Endodermal cell (in vitro differentiated cells): ENCODE results near the gene VOPP1. TPM values are rescaled to one million over a fixed set of nuclear protein-coding genes. Genes with fewer than 3 reads are reported as not detected.

Experiments used
- DNase-seq: peaks from one replicate; pipeline ENCODE4 v3.0.0-alpha.2; 2017
- H3K27ac ChIP-seq: 2 replicates; pipeline ENCODE4 v1.5.1; 2013; ENCODE audit warnings: mild to moderate bottlenecking, low read depth, low read length, moderate library complexity
- H3K27me3 ChIP-seq: 2 replicates; pipeline ENCODE4 v1.6.1; 2013; ENCODE audit warnings: mild to moderate bottlenecking, low read length, moderate library complexity; ENCODE audit not compliant: insufficient read depth, control insufficient read depth, poor library complexity, severe bottlenecking
- H3K36me3 ChIP-seq: 2 replicates; pipeline ENCODE4 v1.7.0; 2013; ENCODE audit warnings: mild to moderate bottlenecking, low read length, moderate library complexity; ENCODE audit not compliant: control insufficient read depth, insufficient read depth
- H3K4me1 ChIP-seq: one replicate; pipeline ENCODE4 v1.7.0; 2013; ENCODE audit warnings: low read length; ENCODE audit not compliant: control insufficient read depth, insufficient read depth
- H3K4me3 ChIP-seq: 2 replicates; pipeline ENCODE4 v1.5.1; 2013; ENCODE audit warnings: mild to moderate bottlenecking, low read length, moderate library complexity
- H3K9ac ChIP-seq: 2 replicates; pipeline ENCODE4 v1.6.1; 2013; ENCODE audit warnings: mild to moderate bottlenecking, low read length, moderate library complexity; ENCODE audit not compliant: poor library complexity, severe bottlenecking; ENCODE audit errors: extremely low read depth
- H3K9me3 ChIP-seq: 2 replicates; pipeline ENCODE4 v1.6.1; 2013; ENCODE audit warnings: mild to moderate bottlenecking, low read length, moderate library complexity; ENCODE audit not compliant: control insufficient read depth
- H3K27ac Mint-ChIP-seq: 2 replicates; pipeline ENCODE4 v1.8.0; 2020; ENCODE audit warnings: mixed read lengths
- H3K27me3 Mint-ChIP-seq: 2 replicates; pipeline ENCODE4 v1.8.0; 2021; ENCODE audit warnings: mild to moderate bottlenecking, mixed read lengths; ENCODE audit not compliant: insufficient read depth
- H3K36me3 Mint-ChIP-seq: 2 replicates; pipeline ENCODE4 v1.8.0; 2020; ENCODE audit warnings: low read depth, mixed read lengths
- H3K4me1 Mint-ChIP-seq: 2 replicates; pipeline ENCODE4 v1.8.0; 2020; ENCODE audit warnings: mixed read lengths
- H3K4me3 Mint-ChIP-seq: 2 replicates; pipeline ENCODE4 v1.8.0; 2020; ENCODE audit warnings: mild to moderate bottlenecking, moderate library complexity, mixed read lengths
- H3K9me3 Mint-ChIP-seq: 2 replicates; pipeline ENCODE4 v1.8.0; 2020; ENCODE audit warnings: mild to moderate bottlenecking, mixed read lengths
- WGBS, 2 experiments: methylation state at CpG; one replicate each; pipeline versions ENCODE4 v1.1.5 to v1.1.7; 2013; ENCODE audit warnings: missing lambda C conversion rate in 2 of 2, mixed read lengths in 1 of 2; ENCODE audit not compliant: insufficient coverage in 1 of 2, insufficient read length in 1 of 2; 5-methylcytosine and 5-hydroxymethylcytosine counted together
- total RNA-seq, 2 donors: library from RNA; stranded (reverse); fragmentation: NEBNext Ultra II Directional in 1 of 2; extraction: Animal tissue kit (Norgen Biotek cat#: 25700) in 1 of 2; gene quantifications; 2 replicates in 1 of 2; 3 replicates in 1 of 2; pipeline ENCODE4 v1.2.1, GENCODE V29; 2021
- TF ChIP-seq, protein P1 (sequence below): fragments of 200-600 bp; sonication (generic); conservative IDR thresholded peaks from 2 replicates; pipeline ENCODE4 v1.5.0; 2021; ENCODE audit warnings: antibody characterized with exemption, mild to moderate bottlenecking

VOPP1 gene
- total RNA-seq, 2 donors from 2014 or later, result 48.8 to 53.6 TPM

DNA sequence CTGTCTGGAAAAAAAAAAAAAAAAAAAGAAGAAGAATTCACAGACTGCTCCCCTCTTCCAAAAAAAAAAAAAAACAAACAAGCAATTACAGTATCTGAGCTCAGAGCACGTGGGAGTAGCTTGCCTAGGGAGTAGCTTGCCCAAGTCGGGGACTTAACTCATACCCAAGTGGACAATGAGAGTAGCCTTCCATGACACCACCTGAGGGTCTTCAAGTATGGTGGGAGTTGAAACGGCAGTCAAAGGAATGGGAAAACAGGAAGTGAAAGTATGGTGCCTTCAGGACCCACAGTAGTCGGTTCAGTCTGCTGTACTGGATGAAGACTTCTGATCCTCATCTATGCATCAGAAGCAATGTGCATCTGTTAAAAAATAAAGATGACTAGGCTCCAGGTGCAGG lies 10.6 kb downstream of the VOPP1 start:
- H3K9me3 ChIP-seq, result no peaks in the 10 kb centered on the region
- no peak overlapping the region for H3K4me3 Mint-ChIP-seq
- H3K9me3 Mint-ChIP-seq, result no peaks in the 10 kb centered on the region
- H3K27me3 Mint-ChIP-seq, result no peaks in the 10 kb centered on the region
- H3K27me3 ChIP-seq, result no peaks in the 10 kb centered on the region
- H3K4me1 ChIP-seq, result peaks cover 4% of the 10 kb centered on the region
- H3K9ac ChIP-seq, result no peak overlapping the region
- no peaks in the 10 kb centered on the region for H3K36me3 Mint-ChIP-seq
- H3K4me1 Mint-ChIP-seq, result peaks cover 34% of the 10 kb centered on the region
- no peaks in the 10 kb centered on the region for H3K36me3 ChIP-seq
- 92 to 100% methylated on average over 3 to 4 of the region's 4 CpGs for WGBS, 2 experiments
- no peak for DNase-seq
- TF ChIP-seq, protein P1, sequence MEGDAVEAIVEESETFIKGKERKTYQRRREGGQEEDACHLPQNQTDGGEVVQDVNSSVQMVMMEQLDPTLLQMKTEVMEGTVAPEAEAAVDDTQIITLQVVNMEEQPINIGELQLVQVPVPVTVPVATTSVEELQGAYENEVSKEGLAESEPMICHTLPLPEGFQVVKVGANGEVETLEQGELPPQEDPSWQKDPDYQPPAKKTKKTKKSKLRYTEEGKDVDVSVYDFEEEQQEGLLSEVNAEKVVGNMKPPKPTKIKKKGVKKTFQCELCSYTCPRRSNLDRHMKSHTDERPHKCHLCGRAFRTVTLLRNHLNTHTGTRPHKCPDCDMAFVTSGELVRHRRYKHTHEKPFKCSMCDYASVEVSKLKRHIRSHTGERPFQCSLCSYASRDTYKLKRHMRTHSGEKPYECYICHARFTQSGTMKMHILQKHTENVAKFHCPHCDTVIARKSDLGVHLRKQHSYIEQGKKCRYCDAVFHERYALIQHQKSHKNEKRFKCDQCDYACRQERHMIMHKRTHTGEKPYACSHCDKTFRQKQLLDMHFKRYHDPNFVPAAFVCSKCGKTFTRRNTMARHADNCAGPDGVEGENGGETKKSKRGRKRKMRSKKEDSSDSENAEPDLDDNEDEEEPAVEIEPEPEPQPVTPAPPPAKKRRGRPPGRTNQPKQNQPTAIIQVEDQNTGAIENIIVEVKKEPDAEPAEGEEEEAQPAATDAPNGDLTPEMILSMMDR, result no peak
- H3K4me3 ChIP-seq, result no peak overlapping the region
- no peak overlapping the region for H3K27ac ChIP-seq
- peak overlapping the region; percentile 33 for H3K27ac Mint-ChIP-seq

DNA sequence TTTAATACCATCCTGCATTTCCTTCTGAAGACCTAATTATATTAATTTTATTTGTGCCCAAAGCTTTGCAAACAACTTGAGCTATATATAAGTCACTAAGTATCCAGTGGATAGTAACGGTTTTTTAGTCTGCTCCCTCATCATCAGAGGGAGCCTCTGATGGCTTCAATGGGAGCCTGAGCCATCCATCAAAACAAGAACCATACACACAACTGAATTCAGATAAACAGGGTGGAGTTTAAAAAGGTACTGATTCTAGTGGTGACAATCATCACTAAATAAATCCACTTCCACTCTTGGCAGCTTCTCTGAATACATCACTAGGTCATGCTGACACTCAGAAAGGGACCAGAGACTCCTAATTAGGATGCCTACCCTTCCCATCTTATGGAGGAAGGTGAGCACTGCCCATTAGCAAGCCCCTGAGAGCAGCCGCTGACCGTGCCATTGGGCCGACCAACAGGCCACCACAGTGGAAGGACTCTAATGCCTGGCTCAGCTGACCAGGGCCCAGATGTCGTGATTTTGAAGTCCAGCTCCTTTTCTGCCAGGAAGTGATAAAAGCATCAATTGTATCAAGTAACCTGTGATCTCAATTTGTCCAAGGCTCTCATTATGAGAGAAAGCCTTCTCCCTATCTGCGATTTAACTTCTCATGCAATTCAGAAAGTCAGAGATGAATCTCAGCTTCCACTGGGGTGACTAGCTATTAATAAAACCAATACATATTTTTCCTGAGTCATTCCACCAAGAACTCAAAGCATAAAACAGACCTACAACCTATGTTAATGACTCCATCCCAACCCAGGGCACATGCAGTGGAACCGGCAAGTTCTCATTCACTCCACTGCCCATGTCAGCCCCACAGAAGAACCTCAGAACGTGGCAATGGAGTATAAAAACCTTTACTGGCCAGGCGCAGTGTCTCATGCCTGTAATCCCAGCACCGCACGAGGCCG lies 13.1 kb downstream of the VOPP1 start:
- DNase-seq, result no peak
- Histone ChIP-seq H3K27ac (no peak overlapping the region), H3K4me3 (no peak overlapping the region), H3K27me3 (no peaks in the 10 kb centered on the region), H3K9me3 (no peaks in the 10 kb centered on the region), H3K4me1 (peaks cover 7% of the 10 kb centered on the region), H3K36me3 (peaks cover 13% of the 10 kb centered on the region), H3K9ac (no peak overlapping the region)
- H3K27me3 Mint-ChIP-seq, result no peaks in the 10 kb centered on the region
- no peak overlapping the region for H3K4me3 Mint-ChIP-seq
- 93 to 96% methylated on average over 9 to 12 of the region's 12 CpGs for WGBS, 2 experiments
- H3K9me3 Mint-ChIP-seq, result no peaks in the 10 kb centered on the region
- no peak overlapping the region for H3K27ac Mint-ChIP-seq
- H3K4me1 Mint-ChIP-seq, result peaks cover 45% of the 10 kb centered on the region
- H3K36me3 Mint-ChIP-seq, result no peaks in the 10 kb centered on the region
- TF ChIP-seq, protein P1, result no peak

DNA sequence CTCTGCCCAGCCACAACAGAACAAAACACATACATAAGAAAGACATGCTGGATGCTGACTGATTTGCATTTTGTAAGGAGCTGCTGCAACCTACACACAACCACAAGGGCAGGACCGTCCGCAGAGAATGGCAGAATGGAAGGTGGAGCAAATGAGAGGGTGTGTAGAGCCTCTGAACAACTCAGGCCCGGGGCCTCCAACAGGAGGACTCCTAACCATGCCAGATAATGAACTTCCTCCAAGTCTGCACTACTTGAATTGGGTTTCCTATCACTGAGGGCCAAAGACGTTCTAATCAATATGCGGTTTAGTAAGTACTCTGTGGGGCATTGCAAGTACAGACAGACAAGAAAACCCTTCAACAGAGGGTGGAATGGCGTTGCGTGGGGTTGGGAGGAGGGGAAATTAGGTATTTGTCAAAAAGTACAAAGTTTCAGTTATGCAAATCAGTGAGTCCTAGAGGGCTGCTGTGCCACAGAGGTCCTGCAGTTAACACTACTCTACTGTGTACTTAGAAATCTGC lies 14.6 kb downstream of the VOPP1 start:
- H3K4me1 ChIP-seq, result peaks cover 7% of the 10 kb centered on the region
- TF ChIP-seq, protein P1, result peak; percentile 34

More for the DNA sequence above, 14.6 kb downstream of the VOPP1 start:
- Histone ChIP-seq H3K36me3 (peaks cover 13% of the 10 kb centered on the region), H3K27me3 (no peaks in the 10 kb centered on the region), H3K4me3 (no peak overlapping the region), H3K9me3 (no peaks in the 10 kb centered on the region), H3K9ac (no peak overlapping the region), H3K27ac (peak overlapping the region; percentile 8)
- no peaks in the 10 kb centered on the region for H3K9me3 Mint-ChIP-seq
- H3K4me1 Mint-ChIP-seq, result peaks cover 46% of the 10 kb centered on the region
- no peak overlapping the region for H3K27ac Mint-ChIP-seq
- peak; percentile 76 for DNase-seq
- H3K36me3 Mint-ChIP-seq, result no peaks in the 10 kb centered on the region
- no peak overlapping the region for H3K4me3 Mint-ChIP-seq
- WGBS, 2 experiments, result 72 to 88% methylated on average over 4 to 7 of the region's 7 CpGs
- H3K27me3 Mint-ChIP-seq, result no peaks in the 10 kb centered on the region
